Right lobe of liver (tissue), 4 donors: Measurements from ENCODE around the gene RASAL3.

Experiments used
- CTCF ChIP-seq, 4 donors: fragments of 200-600 bp in 3 of 4; fragments of 450-650 bp in 1 of 4; IDR thresholded peaks; one replicate each; pipeline versions ENCODE4 v1.5.1 to v1.8.0; 2016 to 2022; ENCODE audit warnings: antibody characterized with exemption in 4 of 4, mild to moderate bottlenecking in 2 of 4
- POLR2A ChIP-seq: fragments of 450-650 bp; IDR thresholded peaks from one replicate; pipeline ENCODE4 v1.6.1; 2017; ENCODE audit warnings: antibody characterized with exemption, mild to moderate bottlenecking
- donor health status: DM: no; HTN: no; CAD: no.
- donor health status: DM: no; HTN: no; CAD: no.
- donor health status: DM: no; HTN: yes; CAD: no.

- TF ChIP-seq POLR2A = no peak
- TF ChIP-seq CTCF (IDR thresholded peaks at IDR 0.05) = no peak
Observed at GRCh38 chr19:15428956-15429824, 35.2 kb downstream of the RASAL3 start.
